ENCODE data around the gene SNX7. TPM values are rescaled to one million over a fixed set of nuclear protein-coding genes. Genes with fewer than 3 reads are reported as not detected.

SNX7 gene
- total and polyA plus RNA-seq, 4 donors = 4.9 to 24.8 (median 13.1) TPM

DNA sequence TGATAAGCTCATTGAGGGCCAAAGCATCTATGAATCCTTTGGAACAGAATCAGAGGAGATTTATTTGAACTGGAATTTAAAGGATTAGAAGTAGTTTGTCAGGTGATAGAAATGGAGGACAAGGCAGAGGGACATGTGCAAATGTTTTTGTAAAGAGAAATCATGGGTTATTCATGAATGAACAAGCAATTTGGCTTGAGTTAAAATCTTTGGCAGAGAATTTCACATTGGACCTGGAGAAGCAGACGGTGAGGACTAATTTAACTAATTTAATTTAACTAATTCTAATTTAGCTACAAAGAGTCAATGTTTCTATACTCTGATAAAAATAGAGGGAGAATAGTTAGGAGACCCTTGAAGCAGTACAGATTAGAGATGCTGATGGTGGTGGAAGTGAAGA lies 36.3 kb downstream of the SNX7 start:
- Histone ChIP-seq H3K9ac (ENCODE audit: insufficient read depth in 1 of 2, low read length in 2 of 2) (no peak overlapping the region), H3K4me1 (ENCODE audit: control insufficient read depth in 5 of 5, insufficient read depth in 5 of 5, low read length in 5 of 5) (peaks cover 0 to 2% (median 0%) of the 10 kb centered on the region in 5 donors), H3K36me3 (ENCODE audit: control insufficient read depth in 4 of 4, insufficient read depth in 4 of 4, low read length in 4 of 4) (peaks cover 0 to 3% (median 0%) of the 10 kb centered on the region in 4 donors), H3K27ac (ENCODE audit: low read depth in 1 of 2, low read length in 1 of 2) (no peak overlapping the region), H3K9me3 (ENCODE audit: control insufficient read depth in 4 of 4, insufficient read depth in 3 of 4, low read length in 3 of 4) (no peaks in the 10 kb centered on the region), H3K4me3 (no peak overlapping the region), H3K27me3 (ENCODE audit: control insufficient read depth in 3 of 3, insufficient read depth in 3 of 3, low read length in 2 of 3) (no peaks in the 10 kb centered on the region)
- DNase-seq = no peak
- ATAC-seq (ENCODE audit: insufficient read depth, low FRiP score) = no peak
- WGBS, 2 donors = 91 to 97% methylated on average over 1 of the region's 1 CpG
- TF ChIP-seq, protein P1, sequence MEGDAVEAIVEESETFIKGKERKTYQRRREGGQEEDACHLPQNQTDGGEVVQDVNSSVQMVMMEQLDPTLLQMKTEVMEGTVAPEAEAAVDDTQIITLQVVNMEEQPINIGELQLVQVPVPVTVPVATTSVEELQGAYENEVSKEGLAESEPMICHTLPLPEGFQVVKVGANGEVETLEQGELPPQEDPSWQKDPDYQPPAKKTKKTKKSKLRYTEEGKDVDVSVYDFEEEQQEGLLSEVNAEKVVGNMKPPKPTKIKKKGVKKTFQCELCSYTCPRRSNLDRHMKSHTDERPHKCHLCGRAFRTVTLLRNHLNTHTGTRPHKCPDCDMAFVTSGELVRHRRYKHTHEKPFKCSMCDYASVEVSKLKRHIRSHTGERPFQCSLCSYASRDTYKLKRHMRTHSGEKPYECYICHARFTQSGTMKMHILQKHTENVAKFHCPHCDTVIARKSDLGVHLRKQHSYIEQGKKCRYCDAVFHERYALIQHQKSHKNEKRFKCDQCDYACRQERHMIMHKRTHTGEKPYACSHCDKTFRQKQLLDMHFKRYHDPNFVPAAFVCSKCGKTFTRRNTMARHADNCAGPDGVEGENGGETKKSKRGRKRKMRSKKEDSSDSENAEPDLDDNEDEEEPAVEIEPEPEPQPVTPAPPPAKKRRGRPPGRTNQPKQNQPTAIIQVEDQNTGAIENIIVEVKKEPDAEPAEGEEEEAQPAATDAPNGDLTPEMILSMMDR (IDR thresholded peaks at IDR 0.05; ENCODE audit: control extremely low read depth, extremely low read depth) = no peak

DNA sequence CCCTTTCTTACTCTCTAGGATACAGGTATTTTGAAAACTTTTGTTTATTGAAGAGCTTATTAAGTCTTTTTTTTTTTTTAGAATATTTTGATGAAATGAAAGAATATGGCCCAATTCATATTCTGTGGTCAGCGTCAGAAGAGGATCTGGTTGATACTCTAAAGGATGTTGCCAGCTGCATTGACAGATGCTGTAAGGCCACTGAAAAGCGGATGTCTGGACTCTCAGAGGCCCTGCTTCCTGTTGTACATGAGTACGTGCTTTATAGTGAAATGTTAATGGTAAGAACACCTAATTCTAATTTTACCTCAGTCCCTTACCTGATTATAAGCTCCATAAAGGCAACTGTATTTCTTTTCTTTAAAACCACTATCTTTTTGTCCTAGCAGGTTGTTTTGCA lies 37.1 kb downstream of the SNX7 start:
- no peak for DNase-seq
- no peak overlapping the region for H3K4me3 ChIP-seq
- H3K9me3 ChIP-seq (ENCODE audit: control insufficient read depth in 4 of 4, insufficient read depth in 3 of 4, low read length in 3 of 4) = no peaks in the 10 kb centered on the region
- 84 to 91% methylated on average over 3 of the region's 3 CpGs for WGBS, 2 donors
- no peak for ATAC-seq (ENCODE audit: insufficient read depth, low FRiP score)
- H3K27me3 ChIP-seq (ENCODE audit: control insufficient read depth in 3 of 3, insufficient read depth in 3 of 3, low read length in 2 of 3) = no peaks in the 10 kb centered on the region
- H3K9ac ChIP-seq (ENCODE audit: insufficient read depth in 1 of 2, low read length in 2 of 2) = no peak overlapping the region
- H3K4me1 ChIP-seq (ENCODE audit: control insufficient read depth in 5 of 5, insufficient read depth in 5 of 5, low read length in 5 of 5) = peaks cover 0 to 2% (median 0%) of the 10 kb centered on the region in 5 donors
- TF ChIP-seq, protein P1 (IDR thresholded peaks at IDR 0.05; ENCODE audit: control extremely low read depth, extremely low read depth) = no peak
- H3K27ac ChIP-seq (ENCODE audit: low read depth in 1 of 2, low read length in 1 of 2) = no peak overlapping the region
- peaks cover 0 to 3% (median 0%) of the 10 kb centered on the region in 4 donors for H3K36me3 ChIP-seq (ENCODE audit: control insufficient read depth in 4 of 4, insufficient read depth in 4 of 4, low read length in 4 of 4)

DNA sequence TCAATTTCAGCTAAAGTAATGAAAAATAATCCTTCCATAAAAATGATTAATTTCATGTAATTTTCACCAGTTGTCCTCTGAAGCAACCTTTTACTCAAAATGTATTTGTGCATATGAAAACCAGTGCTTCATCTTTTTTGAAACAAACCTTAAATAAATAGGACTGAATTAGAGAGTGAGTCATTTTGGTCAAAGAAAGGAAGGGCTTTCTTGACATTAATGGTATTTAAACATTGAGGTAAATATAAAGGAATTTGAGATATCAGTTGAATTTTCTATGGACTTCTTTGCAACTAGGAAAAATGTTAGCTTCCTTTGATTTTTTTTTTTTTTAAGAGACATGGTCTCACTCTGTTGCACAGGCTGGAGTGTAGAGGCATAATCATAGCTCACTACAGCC lies 38.7 kb downstream of the SNX7 start:
- Histone ChIP-seq H3K27me3 (ENCODE audit: control insufficient read depth in 3 of 3, insufficient read depth in 3 of 3, low read length in 2 of 3) (no peaks in the 10 kb centered on the region), H3K4me3 (no peak overlapping the region), H3K36me3 (ENCODE audit: control insufficient read depth in 4 of 4, insufficient read depth in 4 of 4, low read length in 4 of 4) (peaks cover 0 to 4% (median 2%) of the 10 kb centered on the region in 4 donors), H3K4me1 (ENCODE audit: control insufficient read depth in 5 of 5, insufficient read depth in 5 of 5, low read length in 5 of 5) (peaks cover 0 to 2% (median 0%) of the 10 kb centered on the region in 5 donors), H3K27ac (ENCODE audit: low read depth in 1 of 2, low read length in 1 of 2) (no peak overlapping the region), H3K9me3 (ENCODE audit: control insufficient read depth in 4 of 4, insufficient read depth in 3 of 4, low read length in 3 of 4) (no peaks in the 10 kb centered on the region), H3K9ac (ENCODE audit: insufficient read depth in 1 of 2, low read length in 2 of 2) (no peak overlapping the region)
- no peak for DNase-seq
- TF ChIP-seq, protein P1 (IDR thresholded peaks at IDR 0.05; ENCODE audit: control extremely low read depth, extremely low read depth) = no peak
- ATAC-seq (ENCODE audit: insufficient read depth, low FRiP score) = no peak

DNA sequence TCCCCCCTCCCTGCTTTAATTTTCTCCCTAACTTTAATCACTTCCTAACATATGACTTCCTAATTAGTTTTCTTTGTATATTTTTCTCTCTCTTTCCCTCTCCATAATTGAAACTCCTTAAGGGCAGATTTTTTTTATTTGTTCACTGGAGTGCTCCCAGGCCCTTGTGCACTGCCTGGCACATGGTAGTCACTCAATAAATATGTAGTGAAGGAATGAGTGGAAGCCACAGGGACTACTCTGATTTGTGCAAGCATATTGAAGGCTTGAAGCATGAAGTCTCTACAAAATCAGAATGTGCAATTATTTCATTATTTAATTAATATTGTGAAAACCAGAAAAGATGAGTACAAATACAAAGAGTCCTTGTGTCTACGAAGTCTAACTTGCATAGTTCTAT lies 41.5 kb downstream of the SNX7 start:
- no peak overlapping the region for H3K9ac ChIP-seq (ENCODE audit: insufficient read depth in 1 of 2, low read length in 2 of 2)
- H3K36me3 ChIP-seq (ENCODE audit: control insufficient read depth in 4 of 4, insufficient read depth in 4 of 4, low read length in 4 of 4) = peaks cover 0 to 4% (median 2%) of the 10 kb centered on the region in 4 donors
- no peak overlapping the region for H3K4me3 ChIP-seq
- no peak overlapping the region for H3K27ac ChIP-seq (ENCODE audit: low read depth in 1 of 2, low read length in 1 of 2)
- no peak for ATAC-seq (ENCODE audit: insufficient read depth, low FRiP score)
- TF ChIP-seq, protein P1 (IDR thresholded peaks at IDR 0.05; ENCODE audit: control extremely low read depth, extremely low read depth) = no peak
- no peak for DNase-seq
- WGBS, 2 donors = 90 to 95% methylated on average over 1 of the region's 1 CpG
- no peaks in the 10 kb centered on the region for H3K27me3 ChIP-seq (ENCODE audit: control insufficient read depth in 3 of 3, insufficient read depth in 3 of 3, low read length in 2 of 3)
- H3K9me3 ChIP-seq (ENCODE audit: control insufficient read depth in 4 of 4, insufficient read depth in 3 of 4, low read length in 3 of 4) = no peaks in the 10 kb centered on the region
- peaks cover 0 to 2% (median 0%) of the 10 kb centered on the region in 5 donors for H3K4me1 ChIP-seq (ENCODE audit: control insufficient read depth in 5 of 5, insufficient read depth in 5 of 5, low read length in 5 of 5)

Measured in lung (tissue), 12 donors.